ENCODE measurements around the gene PSMB7. TPM values are rescaled to one million over a fixed set of nuclear protein-coding genes. Genes with fewer than 3 reads are reported as not detected.

PSMB7 gene
- total RNA-seq, 6 experiments from 2014 or later = 220 to 267 (median 263) TPM

GRCh38 chr9:124452841-124453585 is 37.8 kb upstream of the PSMB7 start:
- no peak for DNase-seq
- H3K9me3 Mint-ChIP-seq = no peaks in the 10 kb centered on the region
- no peak overlapping the region for H3K27ac Mint-ChIP-seq
- H3K36me3 Mint-ChIP-seq (ENCODE audit: low read depth) = no peaks in the 10 kb centered on the region
- no peak for TF ChIP-seq CTCF (IDR thresholded peaks at IDR 0.05)
- peaks cover 16% of the 10 kb centered on the region for H3K27me3 Mint-ChIP-seq (ENCODE audit: insufficient read depth)
- H3K4me1 Mint-ChIP-seq (ENCODE audit: low read depth) = no peaks in the 10 kb centered on the region
- H3K4me3 Mint-ChIP-seq = no peak overlapping the region

- Mint-ChIP-seq H3K4me1 (ENCODE audit: low read depth) (no peaks in the 10 kb centered on the region), H3K27me3 (ENCODE audit: insufficient read depth) (peaks cover 18% of the 10 kb centered on the region), H3K9me3 (no peaks in the 10 kb centered on the region), H3K4me3 (no peak overlapping the region), H3K27ac (no peak overlapping the region), H3K36me3 (ENCODE audit: low read depth) (no peaks in the 10 kb centered on the region)
- no peak for TF ChIP-seq CTCF (IDR thresholded peaks at IDR 0.05)
- no peak for DNase-seq
Observed at GRCh38 chr9:124452326-124452725, 37.1 kb upstream of the PSMB7 start.

DNA sequence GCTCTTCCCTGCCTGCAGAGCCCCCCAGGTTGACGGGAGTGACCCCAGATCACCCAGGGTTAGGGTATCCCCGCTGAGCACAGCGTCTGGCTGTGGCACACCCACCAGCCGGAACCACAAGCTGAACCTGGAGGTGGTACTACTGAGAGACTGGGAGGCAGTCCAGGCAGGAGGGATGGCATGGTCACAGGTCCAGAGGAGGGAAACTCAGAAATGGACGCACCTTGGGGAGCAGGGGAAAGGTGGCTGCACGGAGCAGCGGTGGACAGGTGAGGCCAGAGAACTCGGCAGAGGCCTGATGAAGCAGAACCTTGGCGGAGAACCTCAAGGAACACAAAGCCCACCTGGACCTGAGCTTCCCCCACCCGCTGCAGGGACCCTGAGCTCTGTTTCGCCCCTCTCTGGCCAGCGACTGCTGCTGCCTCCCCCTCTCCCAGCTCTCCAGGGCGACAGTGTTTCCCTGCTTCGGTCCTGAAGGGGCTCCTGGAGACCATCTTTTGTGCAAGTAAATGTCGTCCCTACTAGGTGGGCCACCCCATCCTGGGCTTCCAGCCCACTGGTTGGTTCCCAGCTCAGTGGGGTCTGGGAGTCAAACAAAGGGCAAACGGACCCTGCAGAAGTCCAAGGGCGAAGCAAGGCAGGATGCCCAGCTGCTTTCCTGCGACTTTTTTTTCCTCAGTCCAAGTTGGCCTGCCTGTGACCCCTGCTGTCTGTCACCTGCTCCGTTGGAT is 35.9 kb upstream of the PSMB7 start:
- no peaks in the 10 kb centered on the region for H3K4me1 Mint-ChIP-seq (ENCODE audit: low read depth)

DNA sequence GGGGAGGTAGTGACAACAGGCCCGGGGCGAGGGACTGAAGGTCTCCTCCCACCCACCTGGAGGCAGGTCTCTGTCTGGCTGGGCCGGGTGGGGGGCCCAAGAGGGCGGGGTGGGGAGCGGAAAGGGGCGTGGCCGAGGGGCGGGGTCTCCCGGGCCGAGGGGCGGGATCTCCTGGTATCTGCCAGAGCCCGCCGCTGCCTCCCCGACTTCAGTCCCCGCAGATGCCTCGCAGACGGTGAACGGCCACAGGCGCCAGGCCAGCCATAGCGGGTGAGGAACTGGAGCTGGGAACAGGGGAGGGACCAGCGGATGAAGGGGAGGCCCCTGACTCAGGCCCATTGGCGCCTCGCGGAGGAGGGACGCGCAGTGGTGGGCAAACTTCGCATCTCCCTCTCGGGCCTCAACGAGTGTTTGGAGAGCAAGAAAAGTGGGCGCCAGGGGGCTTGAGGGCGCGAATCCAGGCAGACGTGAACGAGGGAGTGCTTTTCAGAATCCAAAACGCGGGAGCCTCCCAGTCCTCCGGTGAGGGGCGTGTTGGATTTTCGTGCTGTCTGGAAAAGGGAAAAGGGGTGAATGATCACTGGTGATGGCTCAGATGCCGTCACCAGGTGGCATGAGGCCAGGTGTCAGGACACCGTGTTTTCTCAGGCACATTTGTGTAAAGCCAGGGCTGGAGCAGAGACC is 35.1 kb upstream of the PSMB7 start, which contains the start of gene ADGRD2:
Gene ADGRD2 (plus strand): TSS at position 211 of the 684 bp plus-strand sequence. CDS start 1,216 bp downstream, outside the sequence.
- Mint-ChIP-seq H3K27ac (no peak within 1 kb of the TSS), H3K27me3 (ENCODE audit: insufficient read depth) (peaks cover 19% of the 10 kb centered on the region), H3K9me3 (no peaks in the 10 kb centered on the region), H3K4me3 (no peak within 1 kb of the TSS), H3K36me3 (ENCODE audit: low read depth) (no peaks in the 10 kb centered on the region), H3K4me1 (ENCODE audit: low read depth) (no peaks in the 10 kb centered on the region)
- no peak for TF ChIP-seq CTCF (IDR thresholded peaks at IDR 0.05)
- no peak for DNase-seq

More for the DNA sequence above, 35.9 kb upstream of the PSMB7 start:
- Mint-ChIP-seq H3K36me3 (ENCODE audit: low read depth) (no peaks in the 10 kb centered on the region), H3K27me3 (ENCODE audit: insufficient read depth) (peaks cover 19% of the 10 kb centered on the region), H3K27ac (no peak overlapping the region), H3K4me3 (no peak overlapping the region), H3K9me3 (no peaks in the 10 kb centered on the region)
- TF ChIP-seq CTCF (IDR thresholded peaks at IDR 0.05) = no peak
- DNase-seq = no peak

DNA sequence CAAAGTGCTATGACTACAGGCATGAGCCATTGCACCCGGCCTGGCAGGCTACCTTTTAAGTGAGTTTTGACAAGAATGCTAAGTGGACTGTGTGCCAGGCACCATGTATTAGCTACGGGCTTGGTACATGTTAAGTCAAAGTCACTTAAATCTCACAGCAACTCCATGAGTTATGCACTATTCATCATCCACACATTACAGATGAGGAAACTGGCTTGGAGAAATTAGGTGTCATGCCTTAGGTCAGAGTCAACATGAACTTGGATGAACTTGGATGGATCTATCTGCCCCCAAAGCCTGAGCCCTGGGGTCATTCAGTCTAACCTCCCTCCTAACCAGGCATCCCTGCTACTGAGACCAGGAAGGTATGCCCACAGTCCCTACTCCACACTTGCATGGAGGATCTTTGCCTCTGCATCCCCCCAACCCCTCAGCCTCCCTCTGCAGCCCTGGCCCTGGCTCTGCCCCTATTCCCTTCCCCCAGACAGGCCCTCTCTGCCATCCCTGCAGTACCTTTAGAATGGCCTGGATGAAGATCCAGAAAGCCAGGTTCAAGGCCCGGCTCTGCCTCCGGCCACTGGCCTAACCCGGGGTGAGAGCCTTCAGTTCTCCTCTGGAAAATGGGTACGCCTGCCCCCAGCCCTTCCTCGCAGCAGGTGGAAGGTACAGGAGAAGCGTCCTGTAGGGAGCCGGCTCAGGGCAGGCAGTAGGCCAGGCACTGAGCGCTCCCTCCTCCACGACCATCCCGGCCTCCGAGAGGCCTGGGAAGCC is 34.3 kb upstream of the PSMB7 start:
- Mint-ChIP-seq H3K4me1 (ENCODE audit: low read depth) (no peaks in the 10 kb centered on the region), H3K4me3 (no peak overlapping the region), H3K27me3 (ENCODE audit: insufficient read depth) (peaks cover 20% of the 10 kb centered on the region), H3K9me3 (no peaks in the 10 kb centered on the region), H3K36me3 (ENCODE audit: low read depth) (no peaks in the 10 kb centered on the region), H3K27ac (no peak overlapping the region)
- no peak for TF ChIP-seq CTCF (IDR thresholded peaks at IDR 0.05)
- DNase-seq = no peak
